Ovary (tissue), 9 donors: ENCODE measurements around the gene NAB1. TPM values are rescaled to one million over a fixed set of nuclear protein-coding genes. Genes with fewer than 3 reads are reported as not detected.
A peak's percentile ranks its signal among the peaks of the same experiment; 100 is the strongest.

Experiments used
- DNase-seq, 5 donors: peaks; one replicate each; pipeline ENCODE4 v3.0.0-alpha.2; 2019 to 2020
- H3K27ac ChIP-seq, 2 donors: fragments of 200-600 bp; one replicate each; pipeline versions ENCODE4 v1.5.1 to v1.8.0; 2019 to 2022
- H3K27me3 ChIP-seq: fragments of 200-600 bp; one replicate; pipeline ENCODE4 v1.8.0; 2022
- H3K36me3 ChIP-seq: fragments of 200-600 bp; sonication (generic); one replicate; pipeline ENCODE4 v1.5.1; 2019
- H3K4me1 ChIP-seq: one replicate; pipeline ENCODE4 v1.8.1; 2013; ENCODE audit warnings: mild to moderate bottlenecking, moderate library complexity; ENCODE audit not compliant: insufficient read depth
- H3K4me3 ChIP-seq: fragments of 200-600 bp; sonication (generic); one replicate; pipeline ENCODE4 v1.5.1; 2017
- H3K9me3 ChIP-seq, 2 donors: fragments of 200-600 bp in 1 of 2; sonication (generic) in 1 of 2; one replicate each; pipeline versions ENCODE4 v1.5.1 to v1.8.1; 2013 to 2019; ENCODE audit warnings: mild to moderate bottlenecking in 1 of 2, moderate library complexity in 1 of 2
- CTCF ChIP-seq, 3 donors: fragments of 450-650 bp in 2 of 3; fragments of 200-600 bp in 1 of 3; IDR thresholded peaks; one replicate each; pipeline versions ENCODE4 v1.5.1 to v1.8.0; 2016 to 2022; ENCODE audit warnings: antibody characterized with exemption in 3 of 3, mild to moderate bottlenecking in 1 of 3
- EP300 ChIP-seq: sonication (generic); formaldehyde crosslinking; IDR thresholded peaks from one replicate; pipeline ENCODE4 v1.6.1; 2017; ENCODE audit warnings: antibody characterized with exemption
- POLR2A ChIP-seq: fragments of 450-650 bp; IDR thresholded peaks from one replicate; pipeline ENCODE4 v1.6.1; 2017; ENCODE audit warnings: antibody characterized with exemption, mild to moderate bottlenecking, moderate library complexity
- WGBS, 3 donors: extraction: QIAGEN DNeasy Blood & Tissue Kit in 1 of 3; methylation state at CpG; one replicate each; pipeline versions ENCODE4 v1.1.5 to v1.1.7; 2013 to 2017; 5-methylcytosine and 5-hydroxymethylcytosine counted together
- intact Hi-C, 4 donors: fragments of 100-400 bp; cut with DNase I; formaldehyde crosslinking; loops; one replicate each; pipeline versions ENCODE4 v1.11.0 to v1.15.1; 2022 to 2023
- polyA plus RNA-seq, 2 donors: library from polyadenylated mRNA; stranded (reverse); fragments of 200-250 nt in 1 of 2; fragments of 350-450 nt in 1 of 2; fragmentation: Illumina TruSeq in 1 of 2; extraction: RNeasy Lipid Tissue Mini Kit (QIAGEN cat#74804) in 1 of 2; gene quantifications; one replicate each; pipeline ENCODE4 v1.2.3, GENCODE V29; 2013 to 2014
- total RNA-seq, 7 donors: library from RNA; depleted of rRNA in 2 of 7; stranded (reverse); fragments of >200 nt in 2 of 7; fragmentation: NEBNext Ultra II Directional in 3 of 7; extraction: Animal tissue kit (Norgen Biotek cat#: 25700) in 3 of 7; gene quantifications; one replicate each; pipeline versions ENCODE4 v1.1.0 to v1.2.4, GENCODE V29; 2016 to 2023
- donor health status: DM: no; HTN: no; CAD: no; lungs with moderate emphysema.
- donor health status: DM: no; HTN: no; CAD: no.
- donor health status: Bipolar disorder and iron deficiency.
- donor health status: DM: yes; HTN: yes; CAD: no.
- donor health status: DM: no; HTN: no; CAD: no.
- donor health status: DM: yes; HTN: yes; CAD: no.

The NAB1 gene
- total and polyA plus RNA-seq, 9 donors = 17.5 to 53.7 (median 39.8) TPM

DNA sequence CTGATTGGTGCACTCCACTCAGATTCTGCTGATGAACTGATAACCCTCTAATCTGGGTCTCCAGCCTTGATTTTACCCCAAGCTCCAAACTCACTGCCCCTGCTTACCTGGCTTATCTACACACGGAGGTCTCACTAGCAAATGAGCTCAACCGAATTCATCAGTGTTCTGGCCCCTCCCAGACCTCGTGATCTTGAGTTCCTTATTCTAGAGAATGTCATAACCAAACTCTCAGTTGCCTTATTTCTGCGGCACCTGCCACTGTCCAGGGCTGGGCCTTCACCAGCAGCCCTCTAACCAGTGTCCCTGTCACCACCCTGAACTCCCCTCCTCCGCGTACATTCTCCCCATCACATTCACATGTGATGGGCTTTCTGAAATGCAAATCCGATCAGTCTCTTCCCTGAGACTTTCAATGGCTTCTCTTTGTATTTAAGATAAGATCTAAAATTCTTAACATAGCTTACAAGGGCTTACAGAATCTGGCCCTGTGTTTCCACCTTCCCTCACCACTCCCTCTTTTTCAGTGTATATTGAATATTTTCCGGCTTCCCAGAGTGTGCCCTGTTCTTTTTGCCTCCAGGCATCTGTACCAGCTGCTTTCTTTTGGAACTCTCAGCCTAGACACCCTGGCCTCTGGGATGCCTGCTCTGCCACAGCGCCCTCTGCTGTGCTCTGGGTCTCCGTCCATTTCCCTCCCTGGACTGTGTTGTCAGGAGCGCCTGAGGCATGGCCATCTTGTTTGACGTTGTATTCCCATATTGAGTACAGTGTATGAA lies 31.1 kb downstream of the NAB1 start:
- peak in 3 of 5 donors; percentile 18 to 39 (median 29) for DNase-seq
- Histone ChIP-seq H3K4me1 (peaks cover 1% of the 10 kb centered on the region), H3K27ac (no peak overlapping the region), H3K36me3 (no peaks in the 10 kb centered on the region), H3K27me3 (no peaks in the 10 kb centered on the region), H3K9me3 (no peaks in the 10 kb centered on the region), H3K4me3 (no peak overlapping the region)
- intact Hi-C loops = no loop called here
- TF ChIP-seq EP300 (no peak), CTCF (IDR thresholded peaks at IDR 0.05) (no peak), POLR2A (no peak)
- WGBS, 3 donors = 89 to 93% (median 92%) methylated on average over 12 of the region's 12 CpGs

GRCh38 chr2:190682168-190682567 lies 33.3 kb downstream of the NAB1 start:
- 78 to 88% (median 85%) methylated on average over 5 of the region's 5 CpGs for WGBS, 3 donors
- H3K36me3 ChIP-seq = no peaks in the 10 kb centered on the region
- no peaks in the 10 kb centered on the region for H3K9me3 ChIP-seq
- H3K27me3 ChIP-seq = no peaks in the 10 kb centered on the region
- no peak for TF ChIP-seq POLR2A
- no peak for TF ChIP-seq EP300
- no peak for TF ChIP-seq CTCF (IDR thresholded peaks at IDR 0.05)
- DNase-seq = no peak
- peaks cover 1% of the 10 kb centered on the region for H3K4me1 ChIP-seq
- no peak overlapping the region for H3K4me3 ChIP-seq
- intact Hi-C loops = no loop called here
- H3K27ac ChIP-seq = no peak overlapping the region

DNA sequence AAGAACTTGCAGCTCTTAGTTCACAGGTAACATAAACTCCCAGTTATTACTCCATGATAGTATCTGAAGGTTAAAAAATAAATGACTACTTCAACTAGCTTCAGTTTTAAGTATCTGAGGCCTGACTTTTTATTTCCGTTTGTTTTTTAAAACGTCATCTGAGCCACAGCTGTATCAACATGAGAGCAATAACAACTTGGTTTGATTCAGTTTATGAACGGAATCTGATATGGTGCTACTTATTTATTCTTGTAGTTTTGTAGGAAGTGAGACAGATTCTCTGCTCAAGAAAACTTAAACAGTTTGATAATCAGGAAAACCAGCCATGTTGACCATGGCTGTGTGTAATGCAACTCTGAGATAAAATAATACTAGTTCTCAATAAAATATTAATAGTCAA lies 34.9 kb downstream of the NAB1 start:
- DNase-seq = no peak
- Histone ChIP-seq H3K4me1 (peaks cover 1% of the 10 kb centered on the region), H3K27ac (no peak overlapping the region), H3K36me3 (no peaks in the 10 kb centered on the region), H3K9me3 (no peaks in the 10 kb centered on the region), H3K27me3 (no peaks in the 10 kb centered on the region), H3K4me3 (no peak overlapping the region)
- no peak for TF ChIP-seq POLR2A
- no peak for TF ChIP-seq CTCF (IDR thresholded peaks at IDR 0.05)
- no peak for TF ChIP-seq EP300
- intact Hi-C loops = no loop called here
- 37 to 51% (median 41%) methylated on average over 3 of the region's 3 CpGs for WGBS, 3 donors

DNA sequence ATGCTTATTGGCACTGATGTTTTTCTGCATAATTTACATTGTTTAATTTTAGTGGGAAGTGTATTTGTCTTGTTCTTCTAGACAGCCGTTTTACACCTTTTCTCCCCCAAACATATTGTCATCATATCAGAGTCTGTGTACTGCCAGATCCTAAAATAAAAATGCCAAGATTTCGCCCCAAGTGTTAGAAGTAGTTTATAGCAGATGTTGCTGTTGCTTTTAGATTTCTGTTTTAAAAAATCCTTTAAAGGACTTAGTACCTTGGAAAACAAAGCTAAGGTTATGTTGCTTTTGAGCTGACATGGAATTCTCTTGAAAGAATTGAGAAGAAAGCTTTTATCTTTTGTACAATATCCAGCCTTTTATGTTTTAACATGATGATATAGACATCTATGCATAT lies 36.0 kb downstream of the NAB1 start:
- peaks cover under 1% of the 10 kb centered on the region for H3K4me1 ChIP-seq
- DNase-seq = no peak
- 30 to 32% (median 32%) methylated on average over 2 of the region's 2 CpGs for WGBS, 3 donors
- no peaks in the 10 kb centered on the region for H3K27me3 ChIP-seq
- H3K27ac ChIP-seq = no peak overlapping the region
- H3K9me3 ChIP-seq = no peaks in the 10 kb centered on the region
- H3K4me3 ChIP-seq = no peak overlapping the region
- no peak for TF ChIP-seq POLR2A
- no peak for TF ChIP-seq EP300
- TF ChIP-seq CTCF (IDR thresholded peaks at IDR 0.05) = no peak
- intact Hi-C loops = no loop called here
- no peaks in the 10 kb centered on the region for H3K36me3 ChIP-seq
